HepG2 (cell line): Measurements from ENCODE around the gene TSC22D2.

Experiments used
- CTCF ChIP-seq: sonication (generic); formaldehyde crosslinking; IDR thresholded peaks from 2 replicates; pipeline ENCODE4 v1.5.0; 2020; ENCODE audit warnings: mild to moderate bottlenecking, missing genetic modification reagents, moderate library complexity
- TP53 ChIP-seq: sonication (generic); formaldehyde crosslinking; conservative IDR thresholded peaks from 2 replicates; pipeline ENCODE4 v1.4.0; 2020; ENCODE audit warnings: missing genetic modification reagents
- ZBTB40 ChIP-seq, 2 experiments: fragments of 450-650 bp in 1 of 2; sonication (generic) in 1 of 2; formaldehyde crosslinking in 1 of 2; IDR thresholded peaks; 2 replicates each; pipeline versions ENCODE4 v1.6.1 to v1.8.0; 2016 to 2022; ENCODE audit warnings: antibody characterized with exemption in 1 of 2, mild to moderate bottlenecking in 1 of 2, missing genetic modification reagents in 1 of 2
- ZNF274 ChIP-seq: sonication (generic); formaldehyde crosslinking; IDR thresholded peaks from 2 replicates; pipeline ENCODE4 v1.5.1; 2020; ENCODE audit warnings: mild to moderate bottlenecking, missing genetic modification reagents
- ZNF362 ChIP-seq: sonication (generic); formaldehyde crosslinking; IDR thresholded peaks from 2 replicates; pipeline ENCODE4 v1.4.0; 2020; ENCODE audit warnings: missing genetic modification reagents, mild to moderate bottlenecking, borderline replicate concordance

GRCh38 chr3:150447084-150447483 lies 39.0 kb downstream of the TSC22D2 start:
- no peak for TF ChIP-seq ZNF274
- no peak for TF ChIP-seq ZBTB40 (IDR thresholded peaks at IDR 0.05)
- no peak for TF ChIP-seq ZBTB40 (CRISPR knock-in tag; IDR thresholded peaks at IDR 0.05)
- no peak for TF ChIP-seq CTCF (CRISPR knock-in tag)
- no peak for TF ChIP-seq ZNF362 (CRISPR knock-in tag)
- no peak for TF ChIP-seq TP53 (CRISPR knock-in tag)
